WTC11 (cell line): ENCODE data around the gene HK2. TPM values are rescaled to one million over a fixed set of nuclear protein-coding genes. Genes with fewer than 3 reads are reported as not detected.

Experiments used
- ATAC-seq: fragments of 200-7000 bp; cut with Tn5 transposase; 2 replicates; pipeline ENCODE4 v1.10.0; 2021; ENCODE audit warnings: mild to moderate bottlenecking, moderate library complexity
- CTCF ChIA-PET: fragments of 300-600 bp; sonication (Branson Sonifier 250); formaldehyde crosslinking; loops from one replicate; lab custom pipeline; 2021; ENCODE audit warnings: antibody characterized with exemption; lab: Charles Lee
- POLR2A ChIA-PET: fragments of 350-600 bp; sonication (Branson Sonifier 250); formaldehyde crosslinking; loops from one replicate; lab custom pipeline; 2021; ENCODE audit warnings: antibody characterized with exemption; lab: Charles Lee
- DNase-seq: peaks from one replicate; pipeline ENCODE4 v3.0.0; 2021; ENCODE audit warnings: low spot score
- H3K27ac Mint-ChIP-seq: 2 replicates; pipeline ENCODE4 v1.8.0; 2021; ENCODE audit warnings: mixed read lengths
- H3K27me3 Mint-ChIP-seq: 2 replicates; pipeline ENCODE4 v1.8.0; 2021; ENCODE audit warnings: low read depth, mild to moderate bottlenecking, moderate library complexity, mixed read lengths
- H3K36me3 Mint-ChIP-seq: 2 replicates; pipeline ENCODE4 v1.8.0; 2021; ENCODE audit warnings: mixed read lengths
- H3K4me1 Mint-ChIP-seq: 2 replicates; pipeline ENCODE4 v1.8.0; 2022; ENCODE audit warnings: mixed read lengths
- H3K4me3 Mint-ChIP-seq: 2 replicates; pipeline ENCODE4 v1.8.0; 2021; ENCODE audit warnings: mild to moderate bottlenecking, moderate library complexity, mixed read lengths
- H3K9me3 Mint-ChIP-seq: 2 replicates; pipeline ENCODE4 v1.8.0; 2021; ENCODE audit warnings: mixed read lengths
- ATF1 ChIP-seq: sonication (generic); formaldehyde crosslinking; IDR thresholded peaks from 2 replicates; pipeline ENCODE4 v1.8.1; 2023; ENCODE audit warnings: mild to moderate bottlenecking, moderate library complexity, missing genetic modification reagents
- MYBL2 ChIP-seq: sonication (generic); formaldehyde crosslinking; IDR thresholded peaks from 2 replicates; pipeline ENCODE4 v1.8.1; 2023; ENCODE audit warnings: mild to moderate bottlenecking, moderate library complexity, missing genetic modification reagents
- NFE2L1 ChIP-seq: sonication (generic); formaldehyde crosslinking; IDR thresholded peaks from 2 replicates; pipeline ENCODE4 v1.8.1; 2023; ENCODE audit warnings: missing genetic modification reagents
- RELA ChIP-seq: sonication (generic); formaldehyde crosslinking; IDR thresholded peaks from 2 replicates; pipeline ENCODE4 v1.8.1; 2022; ENCODE audit warnings: missing genetic modification reagents, mild to moderate bottlenecking, borderline replicate concordance
- SMAD4 ChIP-seq: sonication (generic); formaldehyde crosslinking; IDR thresholded peaks from 2 replicates; pipeline ENCODE4 v1.8.0; 2022; ENCODE audit warnings: mild to moderate bottlenecking, missing genetic modification reagents
- SP1 ChIP-seq: sonication (generic); formaldehyde crosslinking; conservative IDR thresholded peaks from 2 replicates; pipeline ENCODE4 v1.8.1; 2022; ENCODE audit warnings: missing genetic modification reagents
- TCF7 ChIP-seq: sonication (generic); formaldehyde crosslinking; IDR thresholded peaks from 2 replicates; pipeline ENCODE4 v1.8.0; 2022; ENCODE audit warnings: mild to moderate bottlenecking, low read depth, missing genetic modification reagents, moderate library complexity
- ZNF219 ChIP-seq: sonication (generic); formaldehyde crosslinking; IDR thresholded peaks from 2 replicates; pipeline ENCODE4 v1.8.0; 2023; ENCODE audit warnings: missing genetic modification reagents, mild to moderate bottlenecking, borderline replicate concordance
- ZNF416 ChIP-seq: fragments of 250-450 bp; sonication (Bioruptor Pico); IDR thresholded peaks from 2 replicates; pipeline ENCODE4 v1.9.0; 2021; ENCODE audit warnings: mild to moderate bottlenecking, inconsistent platforms
- ZNF671 ChIP-seq: fragments of 250-450 bp; sonication (Bioruptor Pico); IDR thresholded peaks from 2 replicates; pipeline ENCODE4 v1.8.0; 2021; ENCODE audit warnings: mild to moderate bottlenecking
- total RNA-seq: library from RNA; stranded (reverse); gene quantifications from 3 replicates; pipeline ENCODE4 v1.2.3, GENCODE V29; 2021
- TF ChIP-seq, protein P1 (sequence below): sonication (generic); formaldehyde crosslinking; IDR thresholded peaks from 2 replicates; pipeline ENCODE4 v1.8.0; 2022; ENCODE audit warnings: mild to moderate bottlenecking, missing genetic modification reagents
- TF ChIP-seq, protein P2 (sequence below): sonication (generic); formaldehyde crosslinking; IDR thresholded peaks from 2 replicates; pipeline ENCODE4 v1.8.1; 2022; ENCODE audit warnings: mild to moderate bottlenecking, missing genetic modification reagents, moderate library complexity, borderline replicate concordance
- TF ChIP-seq, protein P3 (sequence below): sonication (generic); formaldehyde crosslinking; IDR thresholded peaks from 2 replicates; pipeline ENCODE4 v1.8.1; 2023; ENCODE audit warnings: mild to moderate bottlenecking, missing genetic modification reagents, moderate library complexity
- TF ChIP-seq, protein P4 (sequence below): sonication (generic); formaldehyde crosslinking; IDR thresholded peaks from 2 replicates; pipeline ENCODE4 v1.8.0; 2023; ENCODE audit warnings: missing genetic modification reagents, mild to moderate bottlenecking, borderline replicate concordance
- TF ChIP-seq, protein P5 (sequence below): sonication (generic); formaldehyde crosslinking; IDR thresholded peaks from 2 replicates; pipeline ENCODE4 v1.8.0; 2022; ENCODE audit warnings: mild to moderate bottlenecking, missing genetic modification reagents
- TF ChIP-seq, protein P6 (sequence below): sonication (generic); formaldehyde crosslinking; IDR thresholded peaks from 2 replicates; pipeline ENCODE4 v1.8.0; 2022; ENCODE audit warnings: mild to moderate bottlenecking, missing genetic modification reagents
- TF ChIP-seq, protein P7 (sequence below): sonication (generic); formaldehyde crosslinking; IDR thresholded peaks from 2 replicates; pipeline ENCODE4 v1.8.0; 2022; ENCODE audit warnings: mild to moderate bottlenecking, missing genetic modification reagents
- TF ChIP-seq, protein P8 (sequence below): fragments of 200-600 bp; IDR thresholded peaks from 2 replicates; pipeline ENCODE4 v1.8.0; 2022; ENCODE audit warnings: antibody characterized with exemption

The HK2 gene
- total RNA-seq, 1 experiment from 2014 or later: 61.6 TPM

DNA sequence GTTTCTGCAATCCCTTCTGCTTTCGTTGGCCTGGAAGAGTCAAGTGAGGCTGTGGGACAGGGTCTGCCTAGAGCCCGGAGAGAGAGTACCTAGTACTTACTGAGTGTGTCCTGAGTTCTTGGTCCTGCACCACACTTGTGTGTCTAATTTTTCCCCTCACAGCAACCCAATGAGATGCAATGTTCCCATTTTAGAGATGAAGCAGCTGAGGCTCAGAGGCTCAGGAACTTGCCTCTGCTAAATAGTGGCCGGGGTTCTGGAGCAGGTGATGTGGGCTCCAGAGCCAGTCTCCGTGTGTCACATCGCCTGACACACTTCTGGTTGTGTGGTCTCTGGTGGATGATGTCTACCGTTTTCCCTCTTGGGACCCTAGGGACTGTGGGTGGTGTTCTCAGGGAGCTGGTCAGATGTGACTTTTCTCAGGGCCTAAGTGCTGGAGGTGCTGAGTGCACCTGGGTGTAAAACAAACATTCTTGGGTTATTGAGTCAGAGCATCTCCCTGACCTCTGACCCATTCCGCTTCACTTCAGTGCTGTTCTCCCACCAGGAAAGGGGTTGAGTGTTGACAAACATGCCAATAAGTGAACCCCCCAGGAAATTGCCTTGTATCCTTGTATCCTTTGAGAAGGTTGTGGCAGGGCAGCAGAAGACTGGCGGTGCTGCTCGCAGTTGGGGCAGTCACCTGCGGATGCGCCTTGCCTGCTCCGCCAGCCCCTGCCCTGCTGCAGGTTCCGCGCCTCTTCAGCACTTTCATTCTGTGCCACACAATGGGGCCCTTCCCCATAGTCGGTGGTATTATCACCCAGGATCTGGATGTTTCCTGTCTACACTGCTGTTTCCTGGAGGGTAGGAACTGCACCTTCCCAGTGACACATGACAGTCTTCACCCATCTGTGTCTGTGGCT, 32.1 kb downstream of the HK2 start (continued):
- TF ChIP-seq TCF7 (CRISPR knock-in tag) (no peak), SP1 (CRISPR knock-in tag) (no peak), ATF1 (CRISPR knock-in tag) (no peak)
- TF ChIP-seq, protein P1, sequence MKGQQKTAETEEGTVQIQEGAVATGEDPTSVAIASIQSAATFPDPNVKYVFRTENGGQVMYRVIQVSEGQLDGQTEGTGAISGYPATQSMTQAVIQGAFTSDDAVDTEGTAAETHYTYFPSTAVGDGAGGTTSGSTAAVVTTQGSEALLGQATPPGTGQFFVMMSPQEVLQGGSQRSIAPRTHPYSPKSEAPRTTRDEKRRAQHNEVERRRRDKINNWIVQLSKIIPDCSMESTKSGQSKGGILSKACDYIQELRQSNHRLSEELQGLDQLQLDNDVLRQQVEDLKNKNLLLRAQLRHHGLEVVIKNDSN (CRISPR knock-in tag): no peak
- TF ChIP-seq, protein P2, sequence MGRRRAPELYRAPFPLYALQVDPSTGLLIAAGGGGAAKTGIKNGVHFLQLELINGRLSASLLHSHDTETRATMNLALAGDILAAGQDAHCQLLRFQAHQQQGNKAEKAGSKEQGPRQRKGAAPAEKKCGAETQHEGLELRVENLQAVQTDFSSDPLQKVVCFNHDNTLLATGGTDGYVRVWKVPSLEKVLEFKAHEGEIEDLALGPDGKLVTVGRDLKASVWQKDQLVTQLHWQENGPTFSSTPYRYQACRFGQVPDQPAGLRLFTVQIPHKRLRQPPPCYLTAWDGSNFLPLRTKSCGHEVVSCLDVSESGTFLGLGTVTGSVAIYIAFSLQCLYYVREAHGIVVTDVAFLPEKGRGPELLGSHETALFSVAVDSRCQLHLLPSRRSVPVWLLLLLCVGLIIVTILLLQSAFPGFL (CRISPR knock-in tag): no peak
- TF ChIP-seq, protein P3, sequence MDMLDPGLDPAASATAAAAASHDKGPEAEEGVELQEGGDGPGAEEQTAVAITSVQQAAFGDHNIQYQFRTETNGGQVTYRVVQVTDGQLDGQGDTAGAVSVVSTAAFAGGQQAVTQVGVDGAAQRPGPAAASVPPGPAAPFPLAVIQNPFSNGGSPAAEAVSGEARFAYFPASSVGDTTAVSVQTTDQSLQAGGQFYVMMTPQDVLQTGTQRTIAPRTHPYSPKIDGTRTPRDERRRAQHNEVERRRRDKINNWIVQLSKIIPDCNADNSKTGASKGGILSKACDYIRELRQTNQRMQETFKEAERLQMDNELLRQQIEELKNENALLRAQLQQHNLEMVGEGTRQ (CRISPR knock-in tag): no peak

DNA sequence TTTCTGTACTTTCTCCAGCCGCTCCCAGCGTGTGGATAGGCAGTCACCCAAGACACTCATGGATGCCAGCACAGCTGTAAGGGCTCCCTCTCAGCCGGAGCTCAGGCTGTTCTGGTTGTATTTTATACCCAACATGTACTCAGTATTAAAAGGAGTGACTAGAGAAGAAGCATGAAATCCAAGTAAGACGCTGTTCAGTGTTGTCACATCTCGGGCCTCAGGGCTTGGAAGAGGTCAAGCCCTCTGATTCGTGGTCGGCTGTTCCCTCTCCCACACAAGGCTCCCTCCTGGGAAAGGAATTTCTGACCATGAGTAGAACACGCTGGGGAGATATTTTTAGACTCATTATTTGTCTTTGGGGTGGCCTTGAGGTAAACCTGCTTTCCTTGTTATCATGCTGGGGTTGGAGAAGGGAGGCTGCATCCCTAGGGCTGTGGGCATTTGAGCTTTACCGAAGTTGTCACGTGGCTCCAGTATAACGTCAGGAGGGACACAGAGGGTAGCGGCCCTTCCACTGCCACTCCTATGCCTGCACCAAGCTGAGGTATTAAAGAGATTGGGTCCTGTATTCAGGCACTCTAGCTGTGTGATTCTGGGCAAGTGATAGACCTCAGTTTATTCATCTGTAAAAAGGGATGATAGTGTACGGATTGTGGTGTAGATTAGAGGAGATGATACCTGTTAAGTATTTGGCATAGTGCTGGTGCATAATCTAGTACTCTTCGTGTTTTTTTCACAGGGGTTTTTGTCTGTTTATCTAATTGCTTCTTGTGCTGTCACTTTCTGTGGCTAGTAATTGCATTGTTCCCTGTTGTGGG, 34.1 kb downstream of the HK2 start:
- H3K36me3 Mint-ChIP-seq: peaks cover 44% of the 10 kb centered on the region
- peak overlapping the region; percentile 58 for H3K27ac Mint-ChIP-seq
- TF ChIP-seq, protein P4, sequence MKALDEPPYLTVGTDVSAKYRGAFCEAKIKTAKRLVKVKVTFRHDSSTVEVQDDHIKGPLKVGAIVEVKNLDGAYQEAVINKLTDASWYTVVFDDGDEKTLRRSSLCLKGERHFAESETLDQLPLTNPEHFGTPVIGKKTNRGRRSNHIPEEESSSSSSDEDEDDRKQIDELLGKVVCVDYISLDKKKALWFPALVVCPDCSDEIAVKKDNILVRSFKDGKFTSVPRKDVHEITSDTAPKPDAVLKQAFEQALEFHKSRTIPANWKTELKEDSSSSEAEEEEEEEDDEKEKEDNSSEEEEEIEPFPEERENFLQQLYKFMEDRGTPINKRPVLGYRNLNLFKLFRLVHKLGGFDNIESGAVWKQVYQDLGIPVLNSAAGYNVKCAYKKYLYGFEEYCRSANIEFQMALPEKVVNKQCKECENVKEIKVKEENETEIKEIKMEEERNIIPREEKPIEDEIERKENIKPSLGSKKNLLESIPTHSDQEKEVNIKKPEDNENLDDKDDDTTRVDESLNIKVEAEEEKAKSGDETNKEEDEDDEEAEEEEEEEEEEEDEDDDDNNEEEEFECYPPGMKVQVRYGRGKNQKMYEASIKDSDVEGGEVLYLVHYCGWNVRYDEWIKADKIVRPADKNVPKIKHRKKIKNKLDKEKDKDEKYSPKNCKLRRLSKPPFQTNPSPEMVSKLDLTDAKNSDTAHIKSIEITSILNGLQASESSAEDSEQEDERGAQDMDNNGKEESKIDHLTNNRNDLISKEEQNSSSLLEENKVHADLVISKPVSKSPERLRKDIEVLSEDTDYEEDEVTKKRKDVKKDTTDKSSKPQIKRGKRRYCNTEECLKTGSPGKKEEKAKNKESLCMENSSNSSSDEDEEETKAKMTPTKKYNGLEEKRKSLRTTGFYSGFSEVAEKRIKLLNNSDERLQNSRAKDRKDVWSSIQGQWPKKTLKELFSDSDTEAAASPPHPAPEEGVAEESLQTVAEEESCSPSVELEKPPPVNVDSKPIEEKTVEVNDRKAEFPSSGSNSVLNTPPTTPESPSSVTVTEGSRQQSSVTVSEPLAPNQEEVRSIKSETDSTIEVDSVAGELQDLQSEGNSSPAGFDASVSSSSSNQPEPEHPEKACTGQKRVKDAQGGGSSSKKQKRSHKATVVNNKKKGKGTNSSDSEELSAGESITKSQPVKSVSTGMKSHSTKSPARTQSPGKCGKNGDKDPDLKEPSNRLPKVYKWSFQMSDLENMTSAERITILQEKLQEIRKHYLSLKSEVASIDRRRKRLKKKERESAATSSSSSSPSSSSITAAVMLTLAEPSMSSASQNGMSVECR (CRISPR knock-in tag): no peak
- TF ChIP-seq MYBL2 (CRISPR knock-in tag): no peak
- no peak for TF ChIP-seq ZNF416 (CRISPR knock-in tag)
- TF ChIP-seq, protein P5, sequence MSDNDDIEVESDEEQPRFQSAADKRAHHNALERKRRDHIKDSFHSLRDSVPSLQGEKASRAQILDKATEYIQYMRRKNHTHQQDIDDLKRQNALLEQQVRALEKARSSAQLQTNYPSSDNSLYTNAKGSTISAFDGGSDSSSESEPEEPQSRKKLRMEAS (CRISPR knock-in tag): no peak
- no peak for TF ChIP-seq NFE2L1 (CRISPR knock-in tag)
- TF ChIP-seq, protein P6, sequence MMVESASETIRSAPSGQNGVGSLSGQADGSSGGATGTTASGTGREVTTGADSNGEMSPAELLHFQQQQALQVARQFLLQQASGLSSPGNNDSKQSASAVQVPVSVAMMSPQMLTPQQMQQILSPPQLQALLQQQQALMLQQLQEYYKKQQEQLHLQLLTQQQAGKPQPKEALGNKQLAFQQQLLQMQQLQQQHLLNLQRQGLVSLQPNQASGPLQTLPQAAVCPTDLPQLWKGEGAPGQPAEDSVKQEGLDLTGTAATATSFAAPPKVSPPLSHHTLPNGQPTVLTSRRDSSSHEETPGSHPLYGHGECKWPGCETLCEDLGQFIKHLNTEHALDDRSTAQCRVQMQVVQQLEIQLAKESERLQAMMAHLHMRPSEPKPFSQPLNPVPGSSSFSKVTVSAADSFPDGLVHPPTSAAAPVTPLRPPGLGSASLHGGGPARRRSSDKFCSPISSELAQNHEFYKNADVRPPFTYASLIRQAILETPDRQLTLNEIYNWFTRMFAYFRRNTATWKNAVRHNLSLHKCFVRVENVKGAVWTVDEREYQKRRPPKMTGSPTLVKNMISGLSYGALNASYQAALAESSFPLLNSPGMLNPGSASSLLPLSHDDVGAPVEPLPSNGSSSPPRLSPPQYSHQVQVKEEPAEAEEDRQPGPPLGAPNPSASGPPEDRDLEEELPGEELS (CRISPR knock-in tag): no peak
- TF ChIP-seq ZNF671 (CRISPR knock-in tag): no peak
- TF ChIP-seq SMAD4: no peak
- no peak for TF ChIP-seq ZNF219 (CRISPR knock-in tag)
- TF ChIP-seq, protein P7, sequence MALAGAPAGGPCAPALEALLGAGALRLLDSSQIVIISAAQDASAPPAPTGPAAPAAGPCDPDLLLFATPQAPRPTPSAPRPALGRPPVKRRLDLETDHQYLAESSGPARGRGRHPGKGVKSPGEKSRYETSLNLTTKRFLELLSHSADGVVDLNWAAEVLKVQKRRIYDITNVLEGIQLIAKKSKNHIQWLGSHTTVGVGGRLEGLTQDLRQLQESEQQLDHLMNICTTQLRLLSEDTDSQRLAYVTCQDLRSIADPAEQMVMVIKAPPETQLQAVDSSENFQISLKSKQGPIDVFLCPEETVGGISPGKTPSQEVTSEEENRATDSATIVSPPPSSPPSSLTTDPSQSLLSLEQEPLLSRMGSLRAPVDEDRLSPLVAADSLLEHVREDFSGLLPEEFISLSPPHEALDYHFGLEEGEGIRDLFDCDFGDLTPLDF (CRISPR knock-in tag): no peak
- no peak for TF ChIP-seq TCF7 (CRISPR knock-in tag)
- TF ChIP-seq RELA: no peak
- TF ChIP-seq, protein P8, sequence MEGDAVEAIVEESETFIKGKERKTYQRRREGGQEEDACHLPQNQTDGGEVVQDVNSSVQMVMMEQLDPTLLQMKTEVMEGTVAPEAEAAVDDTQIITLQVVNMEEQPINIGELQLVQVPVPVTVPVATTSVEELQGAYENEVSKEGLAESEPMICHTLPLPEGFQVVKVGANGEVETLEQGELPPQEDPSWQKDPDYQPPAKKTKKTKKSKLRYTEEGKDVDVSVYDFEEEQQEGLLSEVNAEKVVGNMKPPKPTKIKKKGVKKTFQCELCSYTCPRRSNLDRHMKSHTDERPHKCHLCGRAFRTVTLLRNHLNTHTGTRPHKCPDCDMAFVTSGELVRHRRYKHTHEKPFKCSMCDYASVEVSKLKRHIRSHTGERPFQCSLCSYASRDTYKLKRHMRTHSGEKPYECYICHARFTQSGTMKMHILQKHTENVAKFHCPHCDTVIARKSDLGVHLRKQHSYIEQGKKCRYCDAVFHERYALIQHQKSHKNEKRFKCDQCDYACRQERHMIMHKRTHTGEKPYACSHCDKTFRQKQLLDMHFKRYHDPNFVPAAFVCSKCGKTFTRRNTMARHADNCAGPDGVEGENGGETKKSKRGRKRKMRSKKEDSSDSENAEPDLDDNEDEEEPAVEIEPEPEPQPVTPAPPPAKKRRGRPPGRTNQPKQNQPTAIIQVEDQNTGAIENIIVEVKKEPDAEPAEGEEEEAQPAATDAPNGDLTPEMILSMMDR: no peak
- TF ChIP-seq, all 79 proteins: peak for 0
- POLR2A ChIA-PET: no interaction called here
- Mint-ChIP-seq H3K4me1 (peaks cover 54% of the 10 kb centered on the region), H3K4me3 (no peak overlapping the region), H3K27me3 (no peaks in the 10 kb centered on the region), H3K9me3 (no peaks in the 10 kb centered on the region)
- CTCF ChIA-PET: interaction anchor here (1.0 kb wide), 1 partner anchor 31 kb away, joined by 3 read pairs; no protein-coding TSS in a partner anchor
- ATAC-seq: no peak
- no peak for DNase-seq
